D721Med (cell line): ENCODE measurements around the gene EPHA10.
"Not testable (repeated sequence)": the region's sequence is repeated elsewhere in the genome, so short reads cannot be mapped to it uniquely, and the experiment has no call there.

Experiments
- DNase-seq: peaks from one replicate; pipeline ENCODE4 v3.0.0; 2011; ENCODE audit warnings: low spot score; ENCODE audit not compliant: insufficient read length
- FAIRE-seq: peaks from 2 replicates; lab custom pipeline; 2011; peaks lifted over from hg19 to GRCh38; lab: Jason Lieb, UNC
- TF ChIP-seq, protein P1 (sequence below): IDR thresholded peaks from 2 replicates; pipeline ENCODE4 v1.5.1; 2012; ENCODE audit warnings: mild to moderate bottlenecking, control low read depth; ENCODE audit not compliant: insufficient read depth; ENCODE audit errors: missing control alignments

EPHA10 gene

DNA sequence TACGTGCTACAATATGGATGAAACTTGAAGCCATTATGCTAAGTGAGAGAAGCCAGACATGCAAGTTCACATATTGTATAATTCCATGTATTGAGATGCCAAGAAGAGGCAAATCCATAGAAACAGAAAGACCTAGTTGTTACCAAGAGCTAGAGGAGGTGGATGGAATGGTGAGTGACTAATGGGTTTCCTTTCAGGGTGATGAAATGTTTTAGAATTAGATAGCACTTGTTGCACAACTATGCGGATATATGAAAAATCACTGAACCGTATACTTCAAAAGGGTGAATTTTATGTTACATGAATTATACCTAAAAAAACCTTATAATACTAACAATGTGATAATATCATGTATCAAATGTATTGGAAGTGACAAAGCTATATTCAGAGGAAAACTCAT is 18.1 kb downstream of the EPHA10 start:
- TF ChIP-seq, protein P1, sequence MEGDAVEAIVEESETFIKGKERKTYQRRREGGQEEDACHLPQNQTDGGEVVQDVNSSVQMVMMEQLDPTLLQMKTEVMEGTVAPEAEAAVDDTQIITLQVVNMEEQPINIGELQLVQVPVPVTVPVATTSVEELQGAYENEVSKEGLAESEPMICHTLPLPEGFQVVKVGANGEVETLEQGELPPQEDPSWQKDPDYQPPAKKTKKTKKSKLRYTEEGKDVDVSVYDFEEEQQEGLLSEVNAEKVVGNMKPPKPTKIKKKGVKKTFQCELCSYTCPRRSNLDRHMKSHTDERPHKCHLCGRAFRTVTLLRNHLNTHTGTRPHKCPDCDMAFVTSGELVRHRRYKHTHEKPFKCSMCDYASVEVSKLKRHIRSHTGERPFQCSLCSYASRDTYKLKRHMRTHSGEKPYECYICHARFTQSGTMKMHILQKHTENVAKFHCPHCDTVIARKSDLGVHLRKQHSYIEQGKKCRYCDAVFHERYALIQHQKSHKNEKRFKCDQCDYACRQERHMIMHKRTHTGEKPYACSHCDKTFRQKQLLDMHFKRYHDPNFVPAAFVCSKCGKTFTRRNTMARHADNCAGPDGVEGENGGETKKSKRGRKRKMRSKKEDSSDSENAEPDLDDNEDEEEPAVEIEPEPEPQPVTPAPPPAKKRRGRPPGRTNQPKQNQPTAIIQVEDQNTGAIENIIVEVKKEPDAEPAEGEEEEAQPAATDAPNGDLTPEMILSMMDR: no peak
- DNase-seq (no peak), FAIRE-seq (no peak)

DNA sequence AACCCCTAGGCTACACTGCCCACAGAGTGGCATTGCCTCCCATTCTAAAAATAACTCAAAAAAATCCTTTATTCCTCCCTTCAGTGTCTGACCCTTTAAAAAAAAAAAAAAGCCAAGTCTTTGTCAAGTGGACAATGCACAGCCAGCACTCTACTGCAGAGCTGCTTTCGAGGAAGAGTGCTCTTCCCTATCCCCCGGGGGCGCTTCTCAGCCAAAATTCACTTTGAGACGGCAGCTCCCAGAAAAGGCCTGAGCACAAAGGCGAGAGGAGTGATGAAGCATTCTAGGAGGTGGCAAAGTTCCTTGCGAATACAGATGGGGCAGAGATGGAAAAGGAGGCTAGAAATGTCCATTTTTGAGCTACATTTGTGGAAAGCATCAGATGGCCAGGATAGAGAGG is 23.3 kb downstream of the EPHA10 start:
- FAIRE-seq (no peak), DNase-seq (no peak)
- TF ChIP-seq, protein P1: no peak

DNA sequence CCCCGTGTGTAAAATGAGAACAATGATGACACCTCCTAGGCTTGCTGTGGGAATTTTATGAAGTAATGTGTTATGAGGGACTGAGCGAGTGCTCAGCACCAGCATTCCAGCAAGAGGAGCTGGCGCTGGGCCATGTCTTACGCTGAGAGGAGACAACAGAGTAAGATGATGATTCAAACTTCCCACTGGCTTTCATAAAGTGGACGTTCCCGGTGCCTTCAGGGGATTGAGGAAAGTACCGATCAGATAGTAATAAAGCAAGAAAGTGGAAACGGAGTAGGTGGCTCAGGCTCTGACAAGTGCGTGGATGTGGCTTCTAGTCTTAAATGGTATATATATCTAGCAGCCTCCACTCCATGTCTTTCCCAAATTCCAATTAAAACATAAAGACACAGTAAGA is 23.8 kb downstream of the EPHA10 start:
- DNase-seq (no peak), FAIRE-seq (no peak)
- TF ChIP-seq, protein P1: no peak

DNA sequence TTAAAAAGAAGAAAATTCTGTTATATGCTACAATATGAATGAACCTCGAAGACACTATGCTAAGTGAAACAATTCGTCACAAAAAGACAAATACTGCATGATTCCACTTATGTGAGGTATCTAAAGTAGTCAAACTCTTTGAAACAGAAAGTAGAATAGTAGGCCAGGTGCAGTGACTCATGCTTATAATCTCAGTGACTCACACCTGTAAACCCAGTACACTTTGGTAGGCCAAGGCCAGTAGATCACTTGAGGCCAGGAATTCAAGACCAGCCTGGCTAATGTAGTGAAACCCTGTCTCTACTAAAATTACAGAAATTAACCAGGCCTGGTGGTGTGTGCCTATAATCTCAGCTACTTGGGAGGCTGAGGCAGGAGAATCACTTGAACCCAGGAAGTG is 25.7 kb downstream of the EPHA10 start:
- TF ChIP-seq, protein P1: no peak
- DNase-seq: no peak
- FAIRE-seq: no peak

DNA sequence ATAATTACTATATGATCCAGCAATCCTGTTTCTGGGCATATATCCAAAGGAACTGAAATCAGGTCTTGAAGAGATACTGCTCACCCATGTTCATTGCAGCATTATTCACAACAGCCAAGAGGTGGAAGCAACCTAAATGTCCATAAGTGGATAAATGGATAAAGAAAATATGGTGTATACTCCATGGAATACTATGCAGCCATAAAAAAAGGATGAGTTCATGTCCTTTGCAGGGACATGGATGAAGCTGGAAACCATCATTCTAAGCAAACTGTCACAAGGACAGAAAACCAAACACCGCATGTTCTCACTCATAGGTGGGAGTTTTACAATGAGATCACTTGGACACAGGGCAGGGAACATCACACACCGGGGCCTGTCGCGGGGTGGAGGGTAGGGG is 26.3 kb downstream of the EPHA10 start:
- not testable (repeated sequence) for FAIRE-seq, DNase-seq

DNA sequence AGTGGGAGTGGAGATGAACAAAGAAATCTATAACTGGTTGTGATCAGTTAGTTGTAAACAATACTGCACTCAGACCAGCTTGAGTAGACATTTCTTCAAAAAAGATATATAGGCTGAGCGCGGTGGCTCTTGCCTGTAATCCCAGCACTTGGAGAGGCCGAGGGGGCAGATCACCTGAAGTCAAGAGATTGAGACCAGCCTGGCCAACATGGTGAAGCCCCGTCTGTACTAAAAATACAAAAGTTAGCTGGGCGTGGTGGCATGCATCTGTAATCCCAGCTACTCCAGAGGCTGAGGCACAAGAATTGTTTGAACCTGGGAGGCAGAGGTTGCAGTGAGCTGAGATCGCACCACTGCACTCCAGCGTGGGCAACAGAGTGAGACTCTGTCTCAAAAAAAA is 26.9 kb downstream of the EPHA10 start:
- not testable (repeated sequence) for FAIRE-seq, DNase-seq

DNA sequence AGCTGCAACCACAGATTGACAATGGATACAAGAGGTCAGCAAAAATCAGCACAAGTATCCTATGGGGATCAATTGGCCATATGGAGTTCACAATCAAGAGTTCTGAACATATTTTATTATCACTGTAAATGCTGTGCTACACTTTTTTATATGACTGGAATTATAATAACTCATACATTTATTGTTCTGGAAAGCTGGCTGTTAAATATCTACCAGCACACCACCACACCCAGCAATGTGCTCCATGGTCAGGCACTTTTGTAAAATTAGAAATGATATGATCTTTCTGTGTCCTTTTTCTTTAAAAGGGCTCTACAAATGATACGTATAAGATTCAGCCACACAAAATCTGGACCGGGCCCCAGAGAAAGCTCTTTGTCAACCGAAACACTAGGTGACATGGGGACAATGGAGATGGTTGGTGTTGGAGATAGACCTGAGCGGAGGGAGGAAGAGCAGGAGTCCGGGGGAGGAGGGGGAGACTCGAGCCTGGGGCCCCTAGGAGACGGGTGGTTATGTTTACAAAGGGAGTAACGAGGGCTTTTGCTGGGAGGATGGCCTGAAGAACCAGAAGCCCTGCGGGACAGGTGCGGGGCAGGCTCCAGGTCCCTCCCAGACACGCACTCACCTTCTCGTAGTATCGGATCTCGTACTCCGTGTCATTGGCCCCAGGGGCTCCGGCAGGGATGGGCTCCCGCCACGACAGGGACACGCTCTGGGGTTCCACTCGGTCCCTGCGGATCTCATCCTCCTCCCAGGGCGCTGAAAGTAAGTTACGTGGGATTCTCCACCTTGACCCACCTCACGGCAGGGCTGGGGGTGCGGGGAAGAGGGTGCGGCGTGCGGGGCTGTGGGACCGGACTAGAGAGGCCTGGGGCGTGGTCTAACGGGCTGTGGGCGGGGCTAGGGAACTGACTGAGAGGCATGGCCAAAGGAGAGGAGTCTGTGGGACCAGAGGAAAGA is 30.0 kb downstream of the EPHA10 start:
- FAIRE-seq (no peak), DNase-seq (no peak)

More for the DNA sequence above, 30.0 kb downstream of the EPHA10 start:
- TF ChIP-seq, protein P1: no peak
